Lung (tissue), 12 donors: ENCODE data around the gene CACNA1C. TPM values are rescaled to one million over a fixed set of nuclear protein-coding genes. Genes with fewer than 3 reads are reported as not detected.
A peak's percentile ranks its signal among the peaks of the same experiment; 100 is the strongest.

Source experiments
- ATAC-seq: fragments of 200-7000 bp; cut with Tn5 transposase; one replicate; pipeline ENCODE4 v1.9.1; 2020; ENCODE audit warnings: moderate number of reproducible peaks; ENCODE audit not compliant: insufficient read depth, low FRiP score
- DNase-seq, 3 donors: peaks; one replicate each; pipeline ENCODE4 v3.0.0-alpha.2; 2013 to 2017
- H3K27ac ChIP-seq, 2 donors: one replicate each; pipeline ENCODE4 v1.5.1; 2013; ENCODE audit warnings: mild to moderate bottlenecking in 2 of 2, moderate library complexity in 2 of 2, control low read depth in 1 of 2, inconsistent platforms in 1 of 2, low read depth in 1 of 2, low read length in 1 of 2
- H3K27me3 ChIP-seq, 3 donors: one replicate each; pipeline ENCODE4 v1.5.1; 2013; ENCODE audit warnings: low read length in 2 of 3; ENCODE audit not compliant: control insufficient read depth in 3 of 3, insufficient read depth in 3 of 3
- H3K36me3 ChIP-seq, 4 donors: one replicate each; pipeline ENCODE4 v1.5.1; 2013; ENCODE audit warnings: low read length in 4 of 4, mild to moderate bottlenecking in 1 of 4, moderate library complexity in 1 of 4; ENCODE audit not compliant: control insufficient read depth in 4 of 4, insufficient read depth in 4 of 4
- H3K4me1 ChIP-seq, 5 donors: one replicate each; pipeline ENCODE4 v1.5.1; 2013; ENCODE audit warnings: low read length in 5 of 5, mild to moderate bottlenecking in 2 of 5, moderate library complexity in 1 of 5; ENCODE audit not compliant: control insufficient read depth in 5 of 5, insufficient read depth in 5 of 5
- H3K4me3 ChIP-seq: one replicate; pipeline ENCODE4 v1.5.1; 2013; ENCODE audit warnings: mild to moderate bottlenecking, control low read depth, moderate library complexity
- H3K9ac ChIP-seq, 2 donors: one replicate each; pipeline ENCODE4 v1.5.1; 2013; ENCODE audit warnings: low read length in 2 of 2, control low read depth in 1 of 2; ENCODE audit not compliant: insufficient read depth in 1 of 2
- H3K9me3 ChIP-seq, 4 donors: one replicate each; pipeline ENCODE4 v1.5.1; 2013; ENCODE audit warnings: low read length in 3 of 4, mild to moderate bottlenecking in 1 of 4, moderate library complexity in 1 of 4; ENCODE audit not compliant: control insufficient read depth in 4 of 4, insufficient read depth in 3 of 4
- WGBS, 2 donors: extraction: QIAGEN DNeasy Blood & Tissue Kit; methylation state at CpG; one replicate each; pipeline ENCODE4 v1.1.7; 2013; 5-methylcytosine and 5-hydroxymethylcytosine counted together
- polyA plus RNA-seq, 2 donors: library from polyadenylated mRNA; stranded (reverse); fragments of 200-250 nt; gene quantifications; one replicate each; pipeline ENCODE4 v1.2.1, GENCODE V29; 2013
- total RNA-seq, 2 donors: library from RNA; depleted of rRNA in 1 of 2; stranded (reverse); fragments of >200 nt in 1 of 2; gene quantifications; one replicate each; pipeline ENCODE4 v1.2.1, GENCODE V29; 2014 to 2021
- TF ChIP-seq, protein P1 (sequence below): IDR thresholded peaks from 2 replicates; pipeline ENCODE4 v1.5.1; 2012; ENCODE audit warnings: mild to moderate bottlenecking; ENCODE audit errors: control extremely low read depth, extremely low read depth
- donor health status: control.
- donor health status: control.
- donor health status: Bipolar disorder and iron deficiency.
- donor health status: healthy.
- donor health status: DM: yes; HTN: yes; CAD: no.

Gene CACNA1C
- total and polyA plus RNA-seq, 4 donors = 3.2 to 17.5 (median 7.5) TPM

DNA sequence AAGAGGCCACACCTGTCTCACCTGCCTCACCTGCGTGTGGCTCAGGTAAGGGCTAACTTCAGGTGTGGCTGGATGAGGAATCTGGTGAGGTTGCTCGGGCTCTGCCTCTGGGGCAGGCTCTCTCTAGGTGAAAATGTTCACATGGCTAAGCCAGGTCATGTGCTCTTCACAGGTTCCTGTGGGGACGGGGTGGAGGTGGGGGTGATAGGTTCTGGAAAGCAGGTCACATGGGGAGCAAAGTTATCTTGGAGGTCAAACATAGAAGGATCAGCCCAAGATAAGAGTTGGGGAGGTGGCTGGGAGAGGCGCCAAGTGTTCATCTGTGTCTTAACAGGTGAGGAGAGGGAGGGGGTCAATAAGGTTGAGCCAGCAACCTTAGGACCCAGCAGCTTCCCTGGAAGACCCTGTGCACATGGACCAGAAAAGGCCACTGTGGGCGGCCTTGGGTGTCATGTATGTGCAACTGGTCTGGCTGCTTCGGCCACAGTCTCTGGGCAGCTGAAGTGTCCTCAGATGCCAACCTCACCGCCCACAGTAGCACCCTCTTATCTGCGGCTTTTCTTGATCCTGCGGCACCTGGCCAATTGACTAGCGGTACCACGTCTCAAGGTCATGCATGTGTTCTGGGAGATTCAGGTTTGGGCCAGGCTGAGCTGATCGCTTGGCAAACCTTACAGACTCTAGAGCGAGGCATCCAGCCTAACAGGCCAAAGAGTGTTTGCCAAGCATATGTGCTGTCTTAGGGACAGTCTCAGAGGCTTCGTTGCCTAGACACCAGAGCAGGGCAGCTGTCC lies 60.5 kb downstream of the CACNA1C start:
- peaks cover 2 to 21% (median 8%) of the 10 kb centered on the region in 5 donors for H3K4me1 ChIP-seq
- TF ChIP-seq, protein P1, sequence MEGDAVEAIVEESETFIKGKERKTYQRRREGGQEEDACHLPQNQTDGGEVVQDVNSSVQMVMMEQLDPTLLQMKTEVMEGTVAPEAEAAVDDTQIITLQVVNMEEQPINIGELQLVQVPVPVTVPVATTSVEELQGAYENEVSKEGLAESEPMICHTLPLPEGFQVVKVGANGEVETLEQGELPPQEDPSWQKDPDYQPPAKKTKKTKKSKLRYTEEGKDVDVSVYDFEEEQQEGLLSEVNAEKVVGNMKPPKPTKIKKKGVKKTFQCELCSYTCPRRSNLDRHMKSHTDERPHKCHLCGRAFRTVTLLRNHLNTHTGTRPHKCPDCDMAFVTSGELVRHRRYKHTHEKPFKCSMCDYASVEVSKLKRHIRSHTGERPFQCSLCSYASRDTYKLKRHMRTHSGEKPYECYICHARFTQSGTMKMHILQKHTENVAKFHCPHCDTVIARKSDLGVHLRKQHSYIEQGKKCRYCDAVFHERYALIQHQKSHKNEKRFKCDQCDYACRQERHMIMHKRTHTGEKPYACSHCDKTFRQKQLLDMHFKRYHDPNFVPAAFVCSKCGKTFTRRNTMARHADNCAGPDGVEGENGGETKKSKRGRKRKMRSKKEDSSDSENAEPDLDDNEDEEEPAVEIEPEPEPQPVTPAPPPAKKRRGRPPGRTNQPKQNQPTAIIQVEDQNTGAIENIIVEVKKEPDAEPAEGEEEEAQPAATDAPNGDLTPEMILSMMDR = no peak
- peaks cover 0 to 4% (median under 1%) of the 10 kb centered on the region in 4 donors for H3K36me3 ChIP-seq
- no peaks in the 10 kb centered on the region for H3K9me3 ChIP-seq
- H3K27me3 ChIP-seq = no peaks in the 10 kb centered on the region
- no peak overlapping the region for H3K9ac ChIP-seq
- DNase-seq (no peak), ATAC-seq (no peak)
- H3K4me3 ChIP-seq = no peak overlapping the region
- 80 to 90% methylated on average over 14 of the region's 14 CpGs for WGBS, 2 donors
- peak overlapping the region; percentile 1 to 78 for H3K27ac ChIP-seq

DNA sequence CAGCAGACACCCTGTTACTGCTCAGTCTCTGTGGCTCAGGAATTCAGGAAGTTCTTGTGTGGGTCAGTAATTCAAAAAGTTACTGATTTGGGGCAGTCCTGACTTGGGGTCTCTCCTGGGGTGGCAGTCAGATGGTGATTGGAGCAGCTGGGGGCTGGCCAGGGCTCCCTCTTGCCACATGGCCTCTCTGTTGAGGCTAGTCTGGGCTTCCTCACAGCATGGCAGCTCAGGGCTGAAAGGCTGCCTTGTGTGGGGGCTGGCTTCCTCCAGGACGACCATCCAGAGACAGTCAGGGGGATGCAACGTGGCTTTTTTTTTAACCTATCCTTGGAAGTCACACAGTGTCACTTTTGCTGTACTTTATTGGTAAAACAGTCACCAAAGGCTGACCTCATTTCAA lies 61.3 kb downstream of the CACNA1C start:
- 51 to 77% methylated on average over 2 of the region's 2 CpGs for WGBS, 2 donors
- Histone ChIP-seq H3K36me3 (peaks cover 0 to 4% (median under 1%) of the 10 kb centered on the region in 4 donors), H3K9ac (no peak overlapping the region), H3K4me1 (peaks cover 6 to 29% (median 8%) of the 10 kb centered on the region in 5 donors), H3K27ac (peak overlapping the region; percentile 1 to 78), H3K27me3 (no peaks in the 10 kb centered on the region), H3K4me3 (no peak overlapping the region), H3K9me3 (no peaks in the 10 kb centered on the region)
- DNase-seq (no peak), ATAC-seq (no peak)
- TF ChIP-seq, protein P1 = no peak

DNA sequence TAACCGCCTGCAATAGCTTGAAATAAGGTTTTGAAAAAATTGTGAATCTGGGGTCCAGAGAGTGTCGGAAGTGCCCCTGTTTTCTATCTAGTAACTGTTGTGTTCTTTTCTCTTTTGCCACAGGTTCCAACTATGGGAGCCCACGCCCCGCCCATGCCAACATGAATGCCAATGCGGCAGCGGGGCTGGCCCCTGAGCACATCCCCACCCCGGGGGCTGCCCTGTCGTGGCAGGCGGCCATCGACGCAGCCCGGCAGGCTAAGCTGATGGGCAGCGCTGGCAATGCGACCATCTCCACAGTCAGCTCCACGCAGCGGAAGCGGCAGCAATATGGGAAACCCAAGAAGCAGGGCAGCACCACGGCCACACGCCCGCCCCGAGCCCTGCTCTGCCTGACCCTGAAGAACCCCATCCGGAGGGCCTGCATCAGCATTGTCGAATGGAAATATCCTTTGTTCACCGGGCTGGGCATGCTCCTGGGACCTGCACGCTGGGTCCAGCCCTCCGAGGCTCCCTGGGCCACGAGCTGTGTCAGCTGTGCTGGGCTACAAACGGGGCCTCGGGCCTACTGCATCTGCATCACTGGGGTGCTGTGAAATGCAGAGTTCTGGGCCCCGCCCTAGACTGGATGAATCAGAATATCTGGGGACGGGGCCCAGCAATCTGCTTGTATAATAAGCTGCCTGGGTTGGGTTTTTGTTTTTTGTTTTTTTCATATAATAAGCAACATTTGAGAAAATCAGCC lies 62.5 kb downstream of the CACNA1C start:
- H3K27ac ChIP-seq = no peak overlapping the region
- no peak for ATAC-seq
- peaks cover 0 to 4% (median under 1%) of the 10 kb centered on the region in 4 donors for H3K36me3 ChIP-seq
- H3K4me3 ChIP-seq = no peak overlapping the region
- TF ChIP-seq, protein P1 = no peak
- 94 to 96% methylated on average over 31 of the region's 31 CpGs for WGBS, 2 donors
- no peaks in the 10 kb centered on the region for H3K9me3 ChIP-seq
- H3K27me3 ChIP-seq = no peaks in the 10 kb centered on the region
- H3K9ac ChIP-seq = no peak overlapping the region
- DNase-seq = no peak
- H3K4me1 ChIP-seq = peaks cover 3 to 41% (median 19%) of the 10 kb centered on the region in 5 donors
